NCI-H2227 (cell line): Measurements from ENCODE around the gene CYB561.
A peak's percentile ranks its signal among the peaks of the same experiment; 100 is the strongest.
"Not testable (repeated sequence)": the region's sequence is repeated elsewhere in the genome, so short reads cannot be mapped to it uniquely, and the experiment has no call there.

Source experiments
- DNase-seq: peaks from one replicate; lab custom pipeline; 2025; ENCODE audit not compliant: unreplicated experiment; lab: John Stamatoyannopoulos, UW

Gene CYB561

DNA sequence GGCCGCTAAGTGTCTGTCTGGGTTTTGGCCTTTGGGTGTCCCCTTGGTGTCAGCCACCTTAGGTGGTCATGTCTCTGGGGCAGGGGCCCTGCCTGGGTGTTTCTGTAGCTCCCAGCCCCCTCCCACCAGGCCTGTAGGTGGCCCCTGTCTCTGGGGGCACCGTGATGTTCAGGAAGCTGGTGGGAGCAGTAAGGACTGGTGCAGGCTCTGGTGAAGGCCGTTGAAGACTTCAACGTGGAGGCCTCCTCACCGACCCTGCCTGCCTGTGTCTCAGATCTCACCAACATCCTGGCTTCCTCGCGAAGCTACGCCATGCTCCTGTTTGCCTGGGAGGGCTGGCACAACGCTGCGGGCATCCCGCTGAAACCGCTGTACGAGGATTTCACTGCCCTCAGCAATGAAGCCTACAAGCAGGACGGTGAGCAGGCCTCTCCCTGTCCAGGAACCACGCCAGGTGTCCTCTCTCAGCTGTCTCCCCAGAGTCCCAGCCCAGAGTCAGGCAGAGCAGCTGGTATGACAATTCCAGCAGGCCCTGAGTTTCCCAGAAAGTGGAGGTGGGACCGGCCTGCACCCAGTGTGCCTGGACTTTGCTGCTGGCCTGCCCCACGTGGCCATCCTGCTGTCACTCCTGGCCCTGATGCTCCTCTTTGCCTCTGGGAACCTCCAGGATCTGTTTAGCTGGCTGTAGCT lies 33.5 kb upstream of the CYB561 start:
- DNase-seq = no peak

DNA sequence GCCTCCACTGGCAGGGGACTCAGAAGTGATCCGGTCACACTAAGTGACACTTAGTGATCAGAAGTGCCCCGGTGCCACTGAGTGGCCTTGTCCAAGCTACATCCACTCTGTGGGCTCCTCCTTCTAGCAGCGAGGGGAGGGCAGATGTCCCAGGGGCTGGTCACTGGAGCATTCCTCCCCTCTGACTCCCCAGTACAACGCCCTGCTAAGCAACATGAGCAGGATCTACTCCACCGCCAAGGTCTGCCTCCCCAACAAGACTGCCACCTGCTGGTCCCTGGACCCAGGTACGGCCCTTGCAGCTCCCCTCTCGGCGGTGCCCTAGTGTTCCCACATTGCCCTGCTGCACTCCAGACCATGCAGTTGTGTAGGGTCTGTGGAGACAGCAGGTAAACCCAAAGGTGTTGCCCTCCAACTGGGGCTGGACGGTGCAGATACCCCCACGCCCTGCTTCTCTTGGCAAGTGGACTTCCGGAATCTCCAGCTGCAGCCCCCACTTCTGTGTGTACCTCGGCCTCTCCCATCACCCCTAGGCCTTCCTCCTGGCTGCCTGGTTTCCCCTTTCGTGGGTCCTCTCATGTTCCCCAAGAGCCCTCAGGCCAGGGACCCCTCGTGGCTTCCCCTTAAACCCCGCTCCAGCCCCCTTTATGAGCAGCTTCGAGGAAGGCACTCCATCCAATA lies 32.8 kb upstream of the CYB561 start:
- DNase-seq = peak; percentile 73

DNA sequence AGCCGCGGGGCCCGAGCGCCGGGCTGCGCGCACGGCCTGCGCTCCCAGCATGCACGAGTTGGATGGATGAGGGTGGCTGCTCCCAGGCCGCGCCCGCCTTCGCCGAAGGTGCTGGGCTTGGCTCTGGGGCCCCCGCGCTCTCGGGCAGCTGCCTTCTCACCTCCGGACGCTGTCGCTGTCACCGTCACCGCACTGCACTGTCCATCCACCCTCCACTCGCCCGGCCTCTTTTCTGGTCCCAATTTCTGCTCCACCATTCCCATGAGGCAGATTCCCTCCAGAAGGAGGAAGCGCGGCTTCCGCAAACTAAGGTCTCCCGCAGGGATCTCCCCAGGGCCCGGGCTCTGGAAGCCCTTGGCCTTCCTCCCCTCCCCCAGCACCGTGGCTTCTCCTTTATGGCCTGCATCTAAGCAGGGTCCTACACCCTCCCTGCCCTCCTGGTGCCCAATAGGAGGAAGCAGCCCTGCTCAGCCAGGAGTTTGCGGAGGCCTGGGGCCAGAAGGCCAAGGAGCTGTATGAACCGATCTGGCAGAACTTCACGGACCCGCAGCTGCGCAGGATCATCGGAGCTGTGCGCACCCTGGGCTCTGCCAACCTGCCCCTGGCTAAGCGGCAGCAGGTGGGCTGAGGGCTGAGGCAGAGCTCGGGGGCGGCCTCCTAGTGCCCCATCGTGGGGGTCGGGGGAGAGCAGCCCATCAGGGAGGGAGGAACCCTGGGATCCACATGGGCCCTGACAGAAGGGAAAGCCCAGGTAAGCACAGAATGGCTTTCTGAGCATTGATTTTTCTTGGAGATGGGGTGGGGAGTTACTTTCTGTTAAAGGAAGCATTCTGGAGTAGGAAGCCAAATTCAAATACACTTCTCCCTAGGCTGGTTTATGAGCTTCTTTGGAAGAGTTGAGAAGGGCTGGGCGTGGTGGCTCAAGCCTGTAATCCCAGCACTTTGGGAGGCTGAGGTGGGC lies 31.7 kb upstream of the CYB561 start:
- DNase-seq = no peak

DNA sequence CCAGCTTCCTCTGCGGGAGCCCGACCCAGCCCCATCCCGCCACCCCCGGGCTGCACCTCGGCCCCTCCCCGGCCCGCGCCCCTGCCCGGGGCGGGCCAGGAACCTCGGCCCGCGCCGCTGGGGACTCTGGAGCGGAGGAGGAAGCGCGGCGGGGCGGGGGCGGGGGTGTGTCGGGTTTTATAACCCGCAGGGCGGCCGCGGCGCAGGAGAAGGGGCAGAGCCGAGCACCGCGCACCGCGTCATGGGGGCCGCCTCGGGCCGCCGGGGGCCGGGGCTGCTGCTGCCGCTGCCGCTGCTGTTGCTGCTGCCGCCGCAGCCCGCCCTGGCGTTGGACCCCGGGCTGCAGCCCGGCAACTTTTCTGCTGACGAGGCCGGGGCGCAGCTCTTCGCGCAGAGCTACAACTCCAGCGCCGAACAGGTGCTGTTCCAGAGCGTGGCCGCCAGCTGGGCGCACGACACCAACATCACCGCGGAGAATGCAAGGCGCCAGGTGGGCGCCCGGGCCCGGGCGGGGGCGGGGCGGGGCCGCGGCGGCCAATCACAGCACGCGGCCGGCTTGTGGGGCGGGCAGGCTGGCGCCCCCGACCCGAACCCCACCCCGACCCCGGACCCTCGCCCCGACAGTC lies 30.9 kb upstream of the CYB561 start, which contains the start of gene ACE:
Gene ACE, plus strand, starts transcription at position 208 of the 626 bp plus-strand sequence. Its CDS starts 34 bp downstream, at position 242.
- DNase-seq = peak; percentile 74

DNA sequence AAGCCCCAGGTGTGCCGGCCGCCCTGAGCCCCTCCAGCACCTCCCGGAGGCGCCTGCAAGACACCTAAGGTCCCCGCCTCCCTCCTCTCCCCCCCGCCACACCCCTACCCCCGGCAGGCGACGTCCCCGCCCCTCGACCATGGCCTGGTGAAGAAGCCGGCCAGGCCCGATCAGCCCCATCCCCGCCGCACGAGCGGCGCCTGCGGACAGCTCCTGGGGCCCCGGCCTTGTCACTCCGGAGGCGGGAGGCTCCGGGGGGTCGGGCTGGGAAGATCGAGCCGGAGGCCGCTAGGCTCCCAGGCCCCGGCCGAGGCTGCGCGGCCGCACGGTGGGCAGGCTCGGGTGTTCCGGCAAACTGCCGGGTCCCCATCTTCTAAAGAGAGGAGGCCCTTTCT lies 30.4 kb upstream of the CYB561 start:
- DNase-seq = peak; percentile 52

DNA sequence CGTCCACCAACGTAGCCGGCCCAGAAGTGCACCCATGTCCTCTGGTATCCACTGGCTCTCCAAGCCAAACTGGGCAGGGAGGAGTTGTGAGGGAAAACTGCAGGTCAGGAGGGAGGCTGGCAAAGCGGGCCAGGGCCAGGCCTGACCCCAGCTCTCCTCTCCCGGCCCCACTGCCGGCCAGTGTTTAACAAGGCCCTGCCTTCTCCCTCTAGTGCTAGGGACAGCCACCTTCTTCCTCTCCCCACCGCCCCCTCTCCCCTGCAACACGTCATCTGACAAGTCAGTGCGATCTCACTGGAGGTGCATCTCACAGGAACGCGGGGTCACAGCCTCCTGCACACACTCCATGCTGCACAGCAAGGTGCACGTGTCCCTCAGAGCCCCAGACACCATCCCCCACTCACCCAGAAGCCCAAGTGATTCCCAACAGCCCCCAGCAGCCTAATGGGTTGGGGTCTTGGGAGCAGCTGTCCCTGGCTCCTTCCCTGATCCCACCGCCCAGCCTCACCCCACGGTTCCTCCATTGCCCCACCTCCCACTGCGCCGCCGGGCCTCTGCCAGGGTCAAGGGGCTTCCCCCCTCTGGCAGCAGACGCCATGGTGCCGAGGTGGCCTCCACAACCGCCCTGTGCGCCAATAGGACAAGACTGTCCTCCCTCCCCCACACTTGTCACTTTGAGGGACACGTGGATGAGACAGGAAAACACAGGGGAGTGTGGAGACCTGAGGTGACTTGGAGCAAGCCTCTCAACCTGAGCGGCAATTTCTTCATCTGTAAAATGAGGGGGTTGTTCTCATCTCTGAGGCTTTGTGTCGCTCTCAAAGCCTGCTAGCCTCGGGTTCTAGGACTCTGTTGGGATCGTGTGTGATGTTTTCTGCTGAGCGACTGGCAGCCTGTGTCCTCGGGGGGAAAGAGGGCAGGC lies 29.6 kb upstream of the CYB561 start:
- no peak for DNase-seq

DNA sequence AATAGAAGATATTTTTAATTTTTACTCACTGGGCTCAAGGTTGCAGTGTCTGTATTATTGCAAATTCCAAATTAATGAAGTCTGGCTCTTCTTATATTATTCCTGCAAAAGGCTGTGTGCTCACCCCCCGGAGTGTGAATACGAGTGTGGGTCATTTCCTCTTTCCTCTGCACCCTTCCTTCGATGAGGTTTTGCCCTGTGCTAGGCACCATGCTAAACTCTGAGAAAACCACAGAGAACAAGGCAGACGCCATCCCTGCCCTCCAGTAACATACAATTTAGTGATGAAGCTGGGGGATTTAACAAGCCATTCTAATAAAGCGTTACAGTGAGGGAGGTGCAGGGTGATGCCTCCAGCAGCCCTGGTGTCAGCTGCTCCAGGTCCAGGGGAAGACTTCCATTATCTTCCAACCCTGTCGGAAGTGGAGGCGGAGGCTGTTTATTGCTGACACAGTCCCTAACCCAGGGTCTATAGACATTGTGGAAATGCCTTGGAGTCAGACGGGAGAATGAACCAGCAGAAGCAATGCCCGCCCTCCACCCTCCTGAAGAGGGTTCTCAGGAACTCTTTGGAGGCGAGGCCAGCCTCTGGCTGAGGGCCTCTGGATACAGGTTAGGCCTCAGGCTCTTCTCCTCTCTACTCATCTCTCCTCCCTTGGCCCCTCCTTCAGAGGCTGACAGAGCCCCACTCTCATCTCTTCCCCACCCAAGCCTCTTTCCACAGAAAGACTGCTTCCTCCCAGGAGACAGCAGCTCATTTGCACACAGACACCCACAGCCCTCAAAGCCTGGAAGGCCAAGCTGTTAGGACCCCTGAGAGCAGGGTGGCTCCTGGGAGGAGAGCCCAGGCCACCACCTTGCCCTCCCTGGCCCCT lies 28.7 kb upstream of the CYB561 start:
- no peak for DNase-seq

DNA sequence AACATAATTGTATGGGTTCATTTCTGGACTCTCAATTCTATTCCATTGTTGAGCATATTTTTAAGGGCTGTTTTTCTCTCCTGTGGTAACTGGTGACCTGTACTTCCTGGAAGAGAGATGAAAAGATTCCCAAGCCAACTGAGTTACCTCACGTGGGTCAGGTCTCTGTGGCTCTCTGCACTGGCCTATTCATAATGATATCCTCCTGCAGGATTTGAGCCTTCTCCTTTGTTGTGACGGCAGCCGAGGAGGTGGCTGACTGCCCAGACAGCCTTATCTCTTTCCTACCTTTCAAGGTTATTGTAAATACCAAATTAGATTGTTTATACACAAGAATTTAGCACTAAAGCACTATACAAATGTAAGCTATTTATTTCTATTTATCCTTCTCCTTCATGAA lies 28.1 kb upstream of the CYB561 start:
- DNase-seq = no peak

DNA sequence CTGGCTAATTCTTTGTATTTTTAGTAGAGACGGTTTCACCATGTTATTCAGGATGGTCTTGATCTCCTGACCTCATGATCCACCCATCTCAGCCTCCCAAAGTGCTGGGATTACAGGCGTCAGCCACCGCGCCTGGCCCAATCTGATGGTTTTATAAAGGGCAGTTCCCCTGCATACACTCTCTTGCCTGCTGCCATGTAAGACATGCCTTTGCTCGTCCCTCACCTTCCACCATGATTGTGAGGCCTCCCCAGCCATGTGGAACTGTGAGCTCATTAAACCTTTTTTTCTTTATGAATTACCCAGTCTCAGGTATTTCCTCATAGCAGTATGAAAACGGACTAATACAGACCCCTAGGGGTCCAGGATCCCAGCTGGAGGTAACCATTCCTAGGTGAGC lies 22.0 kb upstream of the CYB561 start:
- DNase-seq = not testable (repeated sequence)

DNA sequence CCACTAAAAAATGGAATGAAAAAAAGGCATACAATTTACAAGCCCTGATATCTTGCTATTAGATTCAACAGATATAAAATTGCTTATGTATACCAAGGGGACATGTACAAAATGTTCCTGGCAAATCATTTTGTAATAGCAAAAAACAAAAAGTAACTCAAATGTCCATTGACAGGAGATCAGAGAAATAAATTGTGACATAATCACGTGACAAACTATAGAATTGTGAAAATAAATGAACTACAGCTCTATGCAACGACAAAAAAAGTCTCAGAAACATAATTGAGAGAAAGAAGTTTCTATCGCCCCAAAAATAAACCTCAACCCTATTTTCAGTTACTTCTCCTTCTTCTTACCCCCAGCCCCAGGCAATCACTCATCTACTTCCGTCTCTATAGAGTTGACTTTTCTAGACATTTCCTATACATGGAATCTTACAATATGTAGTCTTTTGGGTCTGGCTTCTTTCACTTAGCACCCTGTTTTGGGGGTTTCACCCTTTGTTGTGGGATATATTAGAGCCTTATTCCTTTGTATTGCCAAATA lies 18.7 kb upstream of the CYB561 start:
- no peak for DNase-seq

DNA sequence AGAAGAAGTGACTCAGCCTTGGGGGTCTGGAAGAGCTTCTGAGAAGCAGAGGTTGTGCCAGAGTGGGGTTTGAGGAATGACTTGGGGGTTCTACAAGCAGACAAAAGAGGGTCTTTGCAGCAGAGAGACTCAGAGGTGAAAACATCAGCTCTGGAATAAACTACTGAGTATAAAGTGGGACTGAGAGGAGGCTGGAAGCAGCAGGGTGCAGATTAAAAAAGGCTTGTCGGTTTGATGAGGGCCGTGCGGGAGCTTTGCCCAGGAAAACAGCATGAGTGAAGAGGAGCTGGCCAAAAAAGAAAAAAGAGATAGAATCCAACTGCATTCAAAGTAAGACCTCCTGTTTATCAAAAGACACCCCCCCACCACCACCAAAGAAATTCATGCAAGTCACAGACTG lies 17.7 kb upstream of the CYB561 start:
- no peak for DNase-seq

DNA sequence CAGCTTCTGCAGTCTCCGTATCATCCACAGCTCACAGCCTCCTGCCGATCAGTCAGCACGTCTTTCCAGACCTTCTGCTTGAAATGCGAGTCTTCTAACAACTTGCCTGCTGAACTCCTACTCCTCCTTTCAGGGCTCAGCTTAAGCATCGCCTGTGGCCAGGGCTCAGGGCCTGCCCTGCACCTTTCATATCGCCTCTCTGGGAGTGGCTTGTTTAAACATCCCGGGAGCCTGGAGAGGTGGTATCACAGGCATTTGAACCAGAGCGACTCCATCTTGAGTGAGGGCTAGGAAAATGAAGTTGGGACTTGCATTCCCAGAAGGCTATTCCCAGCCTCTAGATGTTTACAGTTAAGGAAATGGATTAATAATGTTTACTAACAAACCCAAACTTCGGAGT lies 13.9 kb upstream of the CYB561 start:
- DNase-seq = no peak

DNA sequence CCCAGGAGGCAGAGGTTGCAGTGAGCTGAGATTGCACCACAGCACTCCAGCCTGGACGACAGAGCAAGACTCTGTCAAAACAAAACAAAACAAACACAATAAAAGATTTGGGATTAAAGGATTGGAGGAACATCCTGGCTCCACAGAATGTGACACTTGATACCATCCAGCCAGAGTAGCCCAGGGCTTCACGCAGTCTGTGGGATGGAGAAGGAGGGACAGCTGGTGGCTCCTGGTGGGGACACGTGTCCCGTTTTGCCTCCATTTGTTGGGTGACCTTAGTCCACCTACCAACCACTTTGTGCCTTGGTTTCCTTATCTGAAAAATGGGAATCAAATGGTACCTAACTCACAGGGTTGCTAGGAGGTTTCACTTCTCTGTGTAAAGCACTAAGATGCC lies 12.4 kb upstream of the CYB561 start:
- no peak for DNase-seq

DNA sequence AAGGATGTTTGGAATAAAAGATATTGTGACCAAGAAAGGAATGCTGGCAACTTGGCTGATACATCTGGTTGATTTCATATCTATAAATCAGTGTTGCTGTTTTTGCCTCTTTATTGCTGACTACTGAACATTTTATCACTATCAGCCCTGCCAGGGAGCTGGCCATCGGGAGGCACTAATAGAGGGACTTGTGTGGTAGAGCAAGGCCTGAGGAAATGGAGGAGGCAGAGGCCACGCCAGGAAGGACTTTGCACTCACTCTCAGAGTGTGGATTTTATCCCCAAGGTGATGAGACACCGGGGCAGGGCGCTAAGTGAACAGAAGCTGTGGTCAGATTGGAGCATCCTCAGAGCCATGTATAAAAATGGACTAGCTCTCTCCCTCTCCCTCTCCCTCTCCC lies 9.3 kb upstream of the CYB561 start:
- DNase-seq = no peak

DNA sequence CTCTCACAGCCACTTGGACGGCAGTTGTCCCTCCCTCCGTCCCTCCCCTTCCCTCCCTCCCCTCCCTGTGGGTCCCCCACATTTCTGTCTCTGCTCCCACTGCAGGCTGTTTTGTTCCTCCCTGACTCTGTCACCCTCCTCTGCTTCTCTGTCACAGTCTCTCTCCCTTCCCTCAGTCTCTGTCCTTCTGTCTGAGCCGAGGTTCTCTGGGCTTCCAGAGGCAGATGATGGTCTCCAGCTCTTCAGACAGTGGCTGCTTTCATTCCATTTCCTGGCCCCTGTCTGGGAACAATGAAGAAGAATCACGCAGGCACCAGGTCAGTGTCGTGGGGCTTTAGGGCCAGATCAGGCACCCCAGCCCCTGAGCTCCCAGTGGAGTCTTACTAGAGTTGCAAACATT lies 8.8 kb upstream of the CYB561 start:
- no peak for DNase-seq

DNA sequence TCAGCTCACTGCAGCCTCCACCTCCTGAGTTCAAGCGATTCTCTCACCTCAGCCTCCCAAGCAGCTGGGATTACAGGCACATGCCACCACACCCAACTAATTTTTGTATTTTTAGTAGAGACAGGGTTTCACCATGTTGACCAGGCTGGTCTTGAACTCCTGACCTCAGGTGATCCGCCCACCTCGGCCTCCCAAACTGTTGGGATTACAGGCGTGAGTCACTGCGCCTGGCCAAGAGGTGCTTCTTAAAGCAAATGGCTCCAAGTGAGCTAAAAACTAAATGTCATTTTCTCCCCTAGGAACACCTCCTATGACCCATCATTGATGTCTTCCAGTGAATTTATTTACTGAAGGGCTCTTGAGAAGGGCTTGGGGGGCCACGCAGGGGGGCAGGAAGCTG lies 8.3 kb upstream of the CYB561 start:
- not testable (repeated sequence) for DNase-seq

DNA sequence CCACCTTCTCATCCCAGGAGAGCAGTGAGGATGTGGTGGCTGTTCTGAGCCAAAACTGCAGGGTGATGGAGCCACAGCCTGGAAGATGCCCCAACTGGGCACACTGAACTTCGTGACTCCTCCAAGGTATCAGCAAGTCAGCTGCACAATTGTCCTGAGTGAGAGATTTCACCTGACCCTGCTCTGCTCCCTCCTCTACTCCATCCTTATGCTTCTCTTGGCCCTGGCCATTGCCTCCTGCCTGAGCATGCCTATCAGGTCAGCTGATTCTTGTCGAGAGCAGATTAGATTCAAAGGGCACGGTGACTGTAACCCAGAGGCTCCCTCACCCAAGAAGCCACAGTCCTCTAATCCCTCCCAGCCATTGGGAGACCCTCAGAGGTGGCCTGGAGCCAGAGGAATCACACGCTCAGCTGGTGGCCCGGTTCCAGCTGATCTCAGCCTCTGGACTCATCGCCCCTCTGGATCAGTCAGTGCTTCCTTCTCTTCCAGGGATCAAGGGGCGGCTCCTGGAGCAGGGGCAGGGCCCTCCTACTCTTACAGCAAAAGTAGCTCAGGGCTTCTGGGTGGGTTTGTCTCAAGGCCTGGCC lies 7.0 kb upstream of the CYB561 start:
- no peak for DNase-seq
